NCI-H128 (cell line): ENCODE data around the gene GPR17.
A peak's percentile ranks its signal among the peaks of the same experiment; 100 is the strongest.

Experiments used
- DNase-seq: peaks from one replicate; lab custom pipeline; 2025; ENCODE audit not compliant: unreplicated experiment; lab: John Stamatoyannopoulos, UW

GPR17 gene

GRCh38 chr2:127685410-127686080 is 39.6 kb downstream of the GPR17 start:
- DNase-seq = no peak

- no peak for DNase-seq
These were observed 42.5 kb downstream of the GPR17 start for GRCh38 chr2:127688405-127688804.

GRCh38 chr2:127690696-127691095 is 44.7 kb downstream of the GPR17 start:
- no peak for DNase-seq

- DNase-seq = no peak
These were observed 49.0 kb downstream of the GPR17 start for GRCh38 chr2:127694986-127695385.

GRCh38 chr2:127695491-127696472 is 49.8 kb downstream of the GPR17 start:
- DNase-seq = no peak

- DNase-seq = no peak
These were observed 51.7 kb downstream of the GPR17 start for GRCh38 chr2:127697482-127698180.

GRCh38 chr2:127698553-127699355 is 52.8 kb downstream of the GPR17 start:
- DNase-seq = no peak

- DNase-seq = no peak
These were observed 54.7 kb downstream of the GPR17 start for GRCh38 chr2:127700527-127701192.

- peak; percentile 46 for DNase-seq
These were observed 55.3 kb downstream of the GPR17 start, which contains the start of gene SFT2D3 for GRCh38 chr2:127701193-127701650. TSS of gene SFT2D3 (plus strand) at chr2:127701497. CDS start at chr2:127701529, 32 bp downstream.

- DNase-seq = peak; percentile 2
These were observed 55.9 kb downstream of the GPR17 start for GRCh38 chr2:127701651-127702394.
